WTC11 (cell line): ENCODE data around the gene FAM167B. TPM values are rescaled to one million over a fixed set of nuclear protein-coding genes. Genes with fewer than 3 reads are reported as not detected.

ENCODE experiments used
- ATAC-seq: fragments of 200-7000 bp; cut with Tn5 transposase; 2 replicates; pipeline ENCODE4 v1.10.0; 2021; ENCODE audit warnings: mild to moderate bottlenecking, moderate library complexity
- CTCF ChIA-PET: fragments of 300-600 bp; sonication (Branson Sonifier 250); formaldehyde crosslinking; loops from one replicate; lab custom pipeline; 2021; ENCODE audit warnings: antibody characterized with exemption; lab: Charles Lee
- POLR2A ChIA-PET: fragments of 350-600 bp; sonication (Branson Sonifier 250); formaldehyde crosslinking; loops from one replicate; lab custom pipeline; 2021; ENCODE audit warnings: antibody characterized with exemption; lab: Charles Lee
- DNase-seq: peaks from one replicate; pipeline ENCODE4 v3.0.0; 2021; ENCODE audit warnings: low spot score
- H3K27ac Mint-ChIP-seq: 2 replicates; pipeline ENCODE4 v1.8.0; 2021; ENCODE audit warnings: mixed read lengths
- H3K27me3 Mint-ChIP-seq: 2 replicates; pipeline ENCODE4 v1.8.0; 2021; ENCODE audit warnings: low read depth, mild to moderate bottlenecking, moderate library complexity, mixed read lengths
- H3K36me3 Mint-ChIP-seq: 2 replicates; pipeline ENCODE4 v1.8.0; 2021; ENCODE audit warnings: mixed read lengths
- H3K4me1 Mint-ChIP-seq: 2 replicates; pipeline ENCODE4 v1.8.0; 2022; ENCODE audit warnings: mixed read lengths
- H3K4me3 Mint-ChIP-seq: 2 replicates; pipeline ENCODE4 v1.8.0; 2021; ENCODE audit warnings: mild to moderate bottlenecking, moderate library complexity, mixed read lengths
- H3K9me3 Mint-ChIP-seq: 2 replicates; pipeline ENCODE4 v1.8.0; 2021; ENCODE audit warnings: mixed read lengths
- AFF4 ChIP-seq: sonication (generic); formaldehyde crosslinking; IDR thresholded peaks from 2 replicates; pipeline ENCODE4 v1.8.1; 2023; ENCODE audit warnings: mild to moderate bottlenecking, missing genetic modification reagents, borderline replicate concordance
- ATF3 ChIP-seq: sonication (generic); formaldehyde crosslinking; conservative IDR thresholded peaks from 2 replicates; pipeline ENCODE4 v1.8.1; 2022; ENCODE audit warnings: mild to moderate bottlenecking, missing genetic modification reagents
- CBFB ChIP-seq: sonication (generic); formaldehyde crosslinking; IDR thresholded peaks from 2 replicates; pipeline ENCODE4 v1.8.1; 2022; ENCODE audit warnings: mild to moderate bottlenecking, low read depth, missing genetic modification reagents
- CREM ChIP-seq: sonication (generic); formaldehyde crosslinking; IDR thresholded peaks from 2 replicates; pipeline ENCODE4 v1.8.1; 2022; ENCODE audit warnings: mild to moderate bottlenecking, missing genetic modification reagents, moderate library complexity
- E2F4 ChIP-seq: sonication (generic); formaldehyde crosslinking; IDR thresholded peaks from 2 replicates; pipeline ENCODE4 v1.8.1; 2022; ENCODE audit warnings: low read depth, mild to moderate bottlenecking, moderate library complexity, missing genetic modification reagents, borderline replicate concordance
- E2F5 ChIP-seq: sonication (generic); formaldehyde crosslinking; IDR thresholded peaks from 2 replicates; pipeline ENCODE4 v1.8.1; 2022; ENCODE audit warnings: mild to moderate bottlenecking, moderate library complexity, missing genetic modification reagents
- FOXP1 ChIP-seq: sonication (generic); formaldehyde crosslinking; IDR thresholded peaks from 2 replicates; pipeline ENCODE4 v1.8.0; 2022; ENCODE audit warnings: missing genetic modification reagents, mild to moderate bottlenecking, moderate library complexity, borderline replicate concordance
- FOXP4 ChIP-seq: sonication (generic); formaldehyde crosslinking; IDR thresholded peaks from 2 replicates; pipeline ENCODE4 v1.8.0; 2022; ENCODE audit warnings: mild to moderate bottlenecking, missing genetic modification reagents
- GRHL2 ChIP-seq: fragments of 250-450 bp; sonication (Bioruptor Pico); IDR thresholded peaks from 2 replicates; pipeline ENCODE4 v1.8.0; 2022; ENCODE audit warnings: mild to moderate bottlenecking, moderate library complexity; ENCODE audit not compliant: insufficient replicate concordance, severe bottlenecking
- HMGXB4 ChIP-seq: sonication (generic); formaldehyde crosslinking; IDR thresholded peaks from 2 replicates; pipeline ENCODE4 v1.8.1; 2023; ENCODE audit warnings: mild to moderate bottlenecking, moderate library complexity, missing genetic modification reagents
- IRF1 ChIP-seq: sonication (generic); formaldehyde crosslinking; IDR thresholded peaks from 2 replicates; pipeline ENCODE4 v1.8.0; 2023; ENCODE audit warnings: missing genetic modification reagents
- JUN ChIP-seq: sonication (generic); formaldehyde crosslinking; IDR thresholded peaks from 2 replicates; pipeline ENCODE4 v1.8.0; 2023; ENCODE audit warnings: mild to moderate bottlenecking, missing genetic modification reagents
- MYBL2 ChIP-seq: sonication (generic); formaldehyde crosslinking; IDR thresholded peaks from 2 replicates; pipeline ENCODE4 v1.8.1; 2023; ENCODE audit warnings: mild to moderate bottlenecking, moderate library complexity, missing genetic modification reagents
- NR1H2 ChIP-seq: sonication (generic); formaldehyde crosslinking; IDR thresholded peaks from 2 replicates; pipeline ENCODE4 v1.9.0; 2021; ENCODE audit warnings: mild to moderate bottlenecking, moderate library complexity, missing genetic modification reagents
- NR3C1 ChIP-seq: sonication (generic); formaldehyde crosslinking; conservative IDR thresholded peaks from 2 replicates; pipeline ENCODE4 v1.8.1; 2023; ENCODE audit warnings: low read depth, mild to moderate bottlenecking, missing genetic modification reagents
- PRRX2 ChIP-seq: fragments of 250-450 bp; sonication (Bioruptor Pico); IDR thresholded peaks from 2 replicates; pipeline ENCODE4 v1.8.0; 2021; ENCODE audit warnings: mild to moderate bottlenecking
- SMAD3 ChIP-seq: sonication (generic); formaldehyde crosslinking; IDR thresholded peaks from 2 replicates; pipeline ENCODE4 v1.8.0; 2022; ENCODE audit warnings: missing genetic modification reagents, mild to moderate bottlenecking, borderline replicate concordance
- USF1 ChIP-seq: sonication (generic); formaldehyde crosslinking; IDR thresholded peaks from 2 replicates; pipeline ENCODE4 v1.8.0; 2022; ENCODE audit warnings: mild to moderate bottlenecking, missing genetic modification reagents
- ZBTB43 ChIP-seq: sonication (generic); formaldehyde crosslinking; IDR thresholded peaks from 2 replicates; pipeline ENCODE4 v1.8.1; 2023; ENCODE audit warnings: mild to moderate bottlenecking, missing genetic modification reagents
- ZNF219 ChIP-seq: sonication (generic); formaldehyde crosslinking; IDR thresholded peaks from 2 replicates; pipeline ENCODE4 v1.8.0; 2023; ENCODE audit warnings: missing genetic modification reagents, mild to moderate bottlenecking, borderline replicate concordance
- ZNF263 ChIP-seq: sonication (generic); formaldehyde crosslinking; IDR thresholded peaks from 2 replicates; pipeline ENCODE4 v1.8.1; 2022; ENCODE audit warnings: low read depth, mild to moderate bottlenecking, moderate library complexity, missing genetic modification reagents
- total RNA-seq: library from RNA; stranded (reverse); gene quantifications from 3 replicates; pipeline ENCODE4 v1.2.3, GENCODE V29; 2021

FAM167B gene
- total RNA-seq, 1 experiment from 2014 or later, result 5.4 TPM

GRCh38 chr1:32239790-32240139 is 7.3 kb upstream of the FAM167B start (continued):
- TF ChIP-seq MYBL2 (CRISPR knock-in tag) (no peak; the same call in 1 of the 2 replicates), FOXP1 (CRISPR knock-in tag) (0 out of 2 replicates have a peak, but pooled peaks have one; percentile 39), JUN (CRISPR knock-in tag) (no peak), ATF3 (CRISPR knock-in tag) (no peak), CREM (CRISPR knock-in tag) (no peak), USF1 (CRISPR knock-in tag) (no peak), SMAD3 (CRISPR knock-in tag) (no peak), E2F4 (CRISPR knock-in tag) (no peak), ZNF263 (no peak), FOXP4 (CRISPR knock-in tag) (no peak), ZNF219 (CRISPR knock-in tag) (no peak), AFF4 (CRISPR knock-in tag) (no peak), PRRX2 (CRISPR knock-in tag) (no peak), NR3C1 (CRISPR knock-in tag) (no peak), NR1H2 (no peak), GRHL2 (CRISPR knock-in tag) (no peak)
- TF ChIP-seq, all 79 proteins: peak for 3

- H3K4me3 Mint-ChIP-seq, result peak overlapping the region; percentile 84
- peak; percentile 98 for DNase-seq
- peak; percentile 84 for ATAC-seq
- H3K4me1 Mint-ChIP-seq, result peaks cover 21% of the 10 kb centered on the region
- peaks cover 4% of the 10 kb centered on the region; the same call in 1 of the 2 replicates for H3K36me3 Mint-ChIP-seq
- H3K9me3 Mint-ChIP-seq, result no peaks in the 10 kb centered on the region
- H3K27me3 Mint-ChIP-seq, result peaks cover 3% of the 10 kb centered on the region; the same call in 1 of the 2 replicates
- ChIA-PET POLR2A (interaction anchor here (0.6 to 3.2 kb wide), 22 partner anchors 9 to 167 kb away, joined by 3 to 30 read pairs (median 4); partner anchors contain the start of genes BSDC1, CCDC28B, HDAC1 and IQCC), CTCF (interaction anchor here (0.6 to 4.9 kb wide), 22 partner anchors 9 to 637 kb away, joined by 3 to 75 read pairs (median 4); partner anchors contain the start of genes BSDC1, CCDC28B, EIF3I and TMEM234)
- peak overlapping the region; percentile 78 for H3K27ac Mint-ChIP-seq
- peak; percentile 74; the same call in 1 of the 2 replicates for TF ChIP-seq E2F5 (CRISPR knock-in tag)
- 0 out of 2 replicates have a peak, but pooled peaks have one; percentile 47 for TF ChIP-seq CBFB (CRISPR knock-in tag)
- no peak; the same call in 1 of the 2 replicates for TF ChIP-seq CREM (CRISPR knock-in tag)
- TF ChIP-seq ZBTB43, result peak; percentile 62; the same call in 1 of the 2 replicates
- no peak for TF ChIP-seq IRF1 (CRISPR knock-in tag)
- TF ChIP-seq HMGXB4, result peak; percentile 42; the same call in 1 of the 2 replicates
These were observed 6.7 kb upstream of the FAM167B start for GRCh38 chr1:32240140-32240951.
